Vagina (tissue), 2 donors: ENCODE measurements around the gene HMGA1. TPM values are rescaled to one million over a fixed set of nuclear protein-coding genes. Genes with fewer than 3 reads are reported as not detected.

Source experiments
- DNase-seq, 2 donors: peaks; one replicate each; pipeline ENCODE4 v3.0.0-alpha.2; 2017; ENCODE audit errors: extremely low spot score in 2 of 2
- H3K27ac ChIP-seq: fragments of 200-600 bp; sonication (generic); one replicate; pipeline ENCODE4 v1.5.1; 2019
- H3K27me3 ChIP-seq: fragments of 200-600 bp; sonication (generic); one replicate; pipeline ENCODE4 v1.5.1; 2019
- H3K36me3 ChIP-seq, 2 donors: fragments of 200-600 bp; sonication (generic); one replicate each; pipeline ENCODE4 v1.5.1; 2017 to 2019
- H3K4me1 ChIP-seq: fragments of 200-600 bp; sonication (generic); one replicate; pipeline ENCODE4 v1.5.1; 2019
- H3K4me3 ChIP-seq, 2 donors: fragments of 200-600 bp; sonication (generic); 1 replicate in 1 of 2; 2 replicates in 1 of 2; pipeline ENCODE4 v1.5.1; 2016 to 2019
- H3K9me3 ChIP-seq: fragments of 200-600 bp; sonication (generic); one replicate; pipeline ENCODE4 v1.5.1; 2019
- CTCF ChIP-seq, 3 experiments: fragments of 450-650 bp in 2 of 3; fragments of 200-600 bp in 1 of 3; sonication (generic) in 1 of 3; IDR thresholded peaks; one replicate each; pipeline ENCODE4 v1.5.1; 2017 to 2019; ENCODE audit warnings: antibody characterized with exemption in 3 of 3, mild to moderate bottlenecking in 2 of 3, moderate library complexity in 2 of 3
- POLR2A ChIP-seq, 2 donors: fragments of 450-650 bp; IDR thresholded peaks; one replicate each; pipeline ENCODE4 v1.6.1; 2017; ENCODE audit warnings: antibody characterized with exemption in 2 of 2, mild to moderate bottlenecking in 2 of 2, moderate library complexity in 2 of 2
- POLR2AphosphoS5 ChIP-seq, 2 donors: sonication (generic); formaldehyde crosslinking; IDR thresholded peaks; one replicate each; pipeline ENCODE4 v1.9.0; 2017; ENCODE audit warnings: antibody characterized with exemption in 2 of 2, mild to moderate bottlenecking in 2 of 2, low read depth in 1 of 2; ENCODE audit not compliant: insufficient read depth in 1 of 2
- intact Hi-C: fragments of 100-400 bp; cut with DNase I; formaldehyde crosslinking; loops from one replicate; pipeline ENCODE4 v1.15.1; 2023
- total RNA-seq: library from RNA; depleted of rRNA; stranded (reverse); fragments of >200 nt; gene quantifications from one replicate; pipeline ENCODE4 v1.2.3, GENCODE V29; 2016

HMGA1 gene, protein sequence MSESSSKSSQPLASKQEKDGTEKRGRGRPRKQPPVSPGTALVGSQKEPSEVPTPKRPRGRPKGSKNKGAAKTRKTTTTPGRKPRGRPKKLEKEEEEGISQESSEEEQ
- 65.6 TPM for total RNA-seq

DNA sequence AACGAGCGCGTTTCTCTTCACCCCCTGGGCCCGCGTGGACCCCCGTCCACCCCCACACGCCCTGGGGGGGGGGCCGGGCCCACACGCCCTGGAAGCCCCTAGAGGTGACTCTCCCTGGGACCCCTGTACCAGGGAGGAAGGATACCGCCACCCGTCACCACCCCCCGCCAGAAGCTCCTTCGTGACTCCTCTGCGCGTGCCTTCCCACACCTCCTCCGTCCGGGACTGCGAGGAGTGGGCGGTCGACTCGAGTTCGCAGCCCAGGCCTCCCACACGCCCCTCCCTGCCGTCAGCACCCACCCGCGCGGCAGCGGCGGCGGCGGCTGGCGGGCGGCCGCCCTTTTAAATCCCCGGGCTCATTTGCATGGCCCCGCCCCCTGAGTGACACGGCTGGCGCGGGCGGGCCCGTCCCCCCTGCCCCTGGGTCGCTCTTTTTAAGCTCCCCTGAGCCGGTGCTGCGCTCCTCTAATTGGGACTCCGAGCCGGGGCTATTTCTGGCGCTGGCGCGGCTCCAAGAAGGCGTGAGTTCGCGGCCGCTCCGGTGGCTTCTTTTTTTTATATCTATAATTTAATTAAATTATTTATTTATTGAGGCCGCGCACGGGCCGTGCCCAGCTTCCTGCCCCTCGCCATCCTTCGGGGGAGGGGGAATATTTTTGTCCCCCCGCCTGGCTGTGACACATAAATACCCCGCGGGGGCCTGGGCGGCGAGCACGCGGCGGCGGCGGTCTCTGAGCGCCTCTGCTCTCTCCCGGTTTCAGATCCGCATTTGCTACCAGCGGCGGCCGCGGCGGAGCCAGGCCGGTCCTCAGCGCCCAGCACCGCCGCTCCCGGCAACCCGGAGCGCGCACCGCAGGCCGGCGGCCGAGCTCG, at the start of gene HMGA1:
TSS of gene HMGA1 (plus strand) at position 431 of the 873 bp plus-strand sequence. CDS start 3,908 bp downstream, outside the sequence.
- Histone ChIP-seq H3K4me3 (peak within 1 kb of the TSS; percentile 68 to 69), H3K9me3 (no peaks in the 10 kb centered on the region), H3K36me3 (peaks cover 0 to under 1% of the 10 kb centered on the region in 2 donors), H3K27ac (peak within 1 kb of the TSS; percentile 94), H3K27me3 (no peaks in the 10 kb centered on the region), H3K4me1 (peaks cover 19% of the 10 kb centered on the region)
- no peak for TF ChIP-seq CTCF (IDR thresholded peaks at IDR 0.05)
- TF ChIP-seq POLR2AphosphoS5 (IDR thresholded peaks at IDR 0.05; ENCODE audit: insufficient read depth in 1 of 2, low read depth in 1 of 2), result peak; percentile 55 to 95
- TF ChIP-seq POLR2A (IDR thresholded peaks at IDR 0.05), result peak; percentile 25 to 92
- no peak for DNase-seq
- intact Hi-C loops, result no loop called here

DNA sequence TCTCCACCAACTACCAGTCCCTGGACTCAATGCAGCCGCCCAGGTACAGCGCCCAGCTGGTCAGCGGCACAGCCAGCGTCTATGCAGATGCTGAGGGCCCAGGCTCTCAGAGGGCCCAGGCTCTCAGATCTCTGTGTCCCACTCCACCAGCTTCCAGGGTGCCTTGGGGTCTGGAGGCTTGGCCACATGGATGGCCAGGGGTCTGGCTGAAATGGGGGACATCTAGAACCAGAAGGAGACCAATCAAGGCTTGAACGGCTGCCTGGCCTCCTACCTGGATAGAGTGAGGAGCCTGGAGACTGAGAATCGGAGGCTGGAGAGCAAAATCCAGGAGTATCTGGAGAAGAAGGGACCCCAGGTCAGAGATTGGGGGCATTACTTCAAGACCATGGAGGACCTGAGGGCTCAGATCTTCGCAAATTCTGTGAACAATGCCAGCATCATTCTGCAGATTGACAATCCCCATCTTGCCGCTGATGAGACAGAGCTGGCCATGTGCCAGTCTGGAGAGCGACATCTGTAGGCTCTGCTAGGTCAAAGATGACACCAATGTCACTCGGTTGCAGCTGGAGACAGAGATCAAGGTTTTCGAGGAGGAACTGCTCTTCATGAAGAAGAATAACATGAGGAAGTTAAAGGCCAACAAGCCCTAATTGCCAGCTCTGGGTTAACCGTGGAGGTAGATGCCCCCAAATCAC, 46.7 kb upstream of the HMGA1 start:
- no peak for DNase-seq
- TF ChIP-seq CTCF (IDR thresholded peaks at IDR 0.05) (no peak), POLR2A (IDR thresholded peaks at IDR 0.05) (no peak), POLR2AphosphoS5 (IDR thresholded peaks at IDR 0.05; ENCODE audit: insufficient read depth in 1 of 2, low read depth in 1 of 2) (no peak)
- no peaks in the 10 kb centered on the region for H3K36me3 ChIP-seq
- H3K27me3 ChIP-seq, result no peaks in the 10 kb centered on the region
- intact Hi-C loops, result loop anchor here (10.0 kb wide), 1 partner anchor 225 kb away; no protein-coding TSS in a partner anchor
- no peak overlapping the region for H3K27ac ChIP-seq
- H3K9me3 ChIP-seq, result no peaks in the 10 kb centered on the region
- H3K4me1 ChIP-seq, result no peaks in the 10 kb centered on the region
- H3K4me3 ChIP-seq, result no peak overlapping the region

GRCh38 chr6:34190504-34191122, 46.1 kb upstream of the HMGA1 start:
- no peaks in the 10 kb centered on the region for H3K27me3 ChIP-seq
- H3K4me1 ChIP-seq, result no peaks in the 10 kb centered on the region
- H3K36me3 ChIP-seq, result no peaks in the 10 kb centered on the region
- H3K4me3 ChIP-seq, result no peak overlapping the region
- no peaks in the 10 kb centered on the region for H3K9me3 ChIP-seq
- TF ChIP-seq POLR2AphosphoS5 (IDR thresholded peaks at IDR 0.05; ENCODE audit: insufficient read depth in 1 of 2, low read depth in 1 of 2) (no peak), CTCF (IDR thresholded peaks at IDR 0.05) (no peak), POLR2A (IDR thresholded peaks at IDR 0.05) (no peak)
- H3K27ac ChIP-seq, result no peak overlapping the region
- peak in 1 of 2 donors; percentile 70 for DNase-seq
- intact Hi-C loops, result loop anchor here (10.0 kb wide), 1 partner anchor 224 kb away; no protein-coding TSS in a partner anchor

DNA sequence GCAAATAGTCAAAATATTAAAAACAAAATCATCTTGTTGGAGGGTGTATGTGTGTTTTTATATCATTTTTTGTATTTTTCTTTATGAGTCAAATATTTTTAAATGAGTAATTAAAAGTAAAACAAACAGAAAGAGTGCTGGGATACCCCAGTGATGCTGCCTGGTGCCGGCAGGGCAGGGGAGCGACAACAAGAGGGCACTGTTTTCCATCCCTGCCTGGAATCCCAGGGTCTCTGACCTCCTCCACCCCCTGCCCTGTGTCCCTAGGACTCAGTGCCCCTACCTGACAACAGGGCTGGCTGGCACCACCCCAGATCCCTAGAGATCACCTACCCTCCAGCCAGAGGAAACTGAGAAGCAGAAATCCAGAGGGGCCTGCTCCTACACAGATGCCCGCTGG, 41.9 kb upstream of the HMGA1 start:
- Histone ChIP-seq H3K36me3 (no peaks in the 10 kb centered on the region), H3K27me3 (no peaks in the 10 kb centered on the region), H3K9me3 (no peaks in the 10 kb centered on the region), H3K4me1 (peaks cover 10% of the 10 kb centered on the region), H3K27ac (no peak overlapping the region), H3K4me3 (no peak overlapping the region)
- TF ChIP-seq POLR2A (IDR thresholded peaks at IDR 0.05), result no peak
- no peak for TF ChIP-seq POLR2AphosphoS5 (IDR thresholded peaks at IDR 0.05; ENCODE audit: insufficient read depth in 1 of 2, low read depth in 1 of 2)
- TF ChIP-seq CTCF (IDR thresholded peaks at IDR 0.05), result no peak
- intact Hi-C loops, result loop anchor here (10.0 kb wide), 1 partner anchor 220 kb away; no protein-coding TSS in a partner anchor
- no peak for DNase-seq
